Urothelium cell line (cell line): ENCODE data around the gene SLC8A1.

ENCODE experiments used
- DNase-seq: peaks from one replicate; pipeline ENCODE4 v3.0.0; 2011; ENCODE audit warnings: low spot score, mixed read lengths
- FAIRE-seq: peaks from 2 replicates; lab custom pipeline; 2011; peaks lifted over from hg19 to GRCh38; lab: Jason Lieb, UNC

Gene SLC8A1

DNA sequence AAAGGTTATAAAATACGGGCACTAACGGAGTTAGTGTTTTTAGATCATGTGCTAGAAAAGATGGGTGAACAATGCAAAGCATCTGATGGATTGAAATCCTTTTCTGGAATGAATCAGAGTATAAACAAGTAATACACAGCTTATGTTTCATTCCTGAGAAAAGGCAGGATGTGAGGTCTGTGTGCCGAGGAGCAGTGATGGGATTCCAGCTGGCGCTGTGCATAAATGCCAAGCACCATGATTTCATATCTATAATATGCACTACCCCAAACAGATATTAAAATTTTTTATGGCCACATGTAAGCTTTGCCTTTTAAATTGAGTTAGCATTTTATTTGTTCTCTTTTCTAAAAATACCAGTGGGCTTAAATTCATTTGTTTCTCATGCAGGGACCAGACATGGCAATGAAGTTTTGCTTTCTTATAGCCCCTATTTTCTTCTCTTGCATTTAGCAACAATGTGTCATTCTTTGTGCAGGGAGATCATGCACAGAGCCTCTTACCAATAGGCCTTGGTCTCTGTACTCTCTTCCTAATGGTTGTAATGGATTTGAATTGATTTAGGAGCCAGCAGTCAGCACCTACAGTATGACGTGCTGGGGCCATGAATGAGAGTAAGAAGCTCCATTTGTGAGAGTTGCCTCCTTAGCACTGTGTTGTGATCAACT lies 323.9 kb downstream of the SLC8A1 start:
- FAIRE-seq, result no peak
- no peak for DNase-seq

GRCh38 chr2:40127146-40127545 lies 324.7 kb downstream of the SLC8A1 start:
- DNase-seq (no peak), FAIRE-seq (no peak)

- DNase-seq, result no peak
- FAIRE-seq, result no peak
Measured at GRCh38 chr2:40126006-40126405, 325.9 kb downstream of the SLC8A1 start.

DNA sequence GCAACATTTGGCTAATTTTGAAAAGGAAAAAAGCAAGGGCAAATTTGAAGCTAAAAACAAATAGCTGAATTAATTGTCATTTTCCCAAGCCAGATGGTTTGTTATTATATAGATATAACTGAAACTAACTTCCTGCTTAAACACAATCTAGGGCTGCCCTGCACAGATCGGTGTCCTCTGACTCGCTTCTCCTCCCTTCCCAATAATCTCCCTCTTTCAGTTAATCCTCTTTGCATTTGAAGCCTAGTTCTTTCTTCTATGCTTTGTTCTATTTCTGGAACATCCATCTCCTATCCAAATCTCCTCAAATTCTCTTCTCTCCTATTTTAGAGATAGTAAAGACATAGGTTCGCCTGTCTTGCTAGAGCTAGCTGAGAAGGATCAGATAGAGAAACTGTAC lies 328.1 kb downstream of the SLC8A1 start:
- no peak for FAIRE-seq
- DNase-seq, result no peak

DNA sequence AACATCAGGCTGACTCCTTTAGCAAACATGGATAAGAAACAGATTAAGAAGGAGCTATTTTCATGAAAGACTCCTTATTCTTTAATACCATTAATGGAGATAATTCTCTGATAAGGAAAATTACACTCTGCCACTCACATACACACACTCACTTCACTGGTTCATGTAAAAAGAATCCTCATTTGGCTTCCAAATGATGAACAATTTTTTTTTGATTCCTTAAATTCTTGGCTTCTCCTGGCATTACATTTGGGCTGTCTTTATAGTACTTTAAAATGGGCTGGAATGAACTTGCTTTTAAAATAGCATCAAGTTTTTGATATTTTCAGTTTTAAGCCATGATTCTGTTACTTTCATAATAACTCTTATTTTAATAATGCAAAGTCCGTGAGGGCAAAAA lies 328.6 kb downstream of the SLC8A1 start:
- no peak for DNase-seq
- no peak for FAIRE-seq

DNA sequence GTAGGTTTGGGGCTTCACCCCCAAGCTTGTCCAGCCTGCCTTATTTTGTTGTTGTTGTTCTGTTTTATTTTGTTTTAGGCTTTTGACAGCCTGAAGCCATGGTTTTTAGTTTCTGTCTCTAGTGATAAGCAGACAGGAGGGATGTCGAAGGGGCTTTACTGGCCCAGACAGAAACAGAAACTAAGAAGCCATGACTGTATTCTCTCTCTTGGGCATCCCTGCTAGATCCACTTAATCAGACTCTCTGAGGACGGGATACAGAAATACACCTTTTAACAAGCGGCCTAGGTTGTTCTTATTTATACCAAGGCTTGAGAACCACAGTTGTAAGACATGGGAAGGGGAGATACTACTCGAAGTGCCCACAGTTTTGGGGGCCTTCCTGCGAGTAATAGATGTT lies 330.9 kb downstream of the SLC8A1 start:
- FAIRE-seq (no peak), DNase-seq (no peak)

DNA sequence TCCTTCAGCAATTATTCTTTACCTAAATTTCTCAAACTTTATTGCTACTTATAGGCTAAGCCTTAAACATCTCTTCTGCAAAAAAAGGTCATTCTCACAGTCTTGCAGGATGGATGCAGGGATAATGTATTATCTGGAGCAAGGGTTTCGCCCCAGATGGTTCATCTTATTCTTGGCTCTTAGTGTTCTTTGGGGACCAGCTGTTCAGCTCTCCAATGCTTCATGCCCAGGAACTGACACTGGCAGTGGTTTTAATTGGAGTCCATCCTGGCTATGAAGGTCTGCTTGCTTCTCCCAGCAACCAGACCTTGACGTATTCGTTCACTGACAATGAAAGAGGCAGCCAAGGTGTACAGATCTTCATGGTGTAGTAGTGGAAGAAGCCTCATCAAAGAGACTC lies 331.9 kb downstream of the SLC8A1 start:
- FAIRE-seq, result no peak

DNA sequence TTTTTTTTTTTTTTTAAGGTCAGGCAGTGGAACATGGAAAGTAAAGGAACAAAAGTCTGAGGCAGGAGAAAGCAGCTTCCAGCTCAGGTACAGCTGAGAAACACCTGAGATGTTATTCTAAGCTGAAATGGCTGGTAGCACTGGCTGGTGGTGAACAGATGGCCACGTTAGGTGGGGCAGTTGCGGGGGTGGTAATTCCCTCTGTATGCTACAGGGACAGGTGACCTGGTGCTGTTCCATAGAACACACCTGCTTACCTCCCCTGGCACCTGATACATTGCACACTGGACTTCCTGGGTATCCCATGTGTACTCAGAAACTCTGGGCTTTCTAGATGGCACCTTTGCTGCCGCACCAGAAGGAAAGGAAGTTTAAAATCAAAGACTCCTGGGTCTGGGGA lies 333.3 kb downstream of the SLC8A1 start:
- FAIRE-seq, result no peak
- DNase-seq, result no peak

More for the DNA sequence above, 331.9 kb downstream of the SLC8A1 start:
- no peak for DNase-seq

DNA sequence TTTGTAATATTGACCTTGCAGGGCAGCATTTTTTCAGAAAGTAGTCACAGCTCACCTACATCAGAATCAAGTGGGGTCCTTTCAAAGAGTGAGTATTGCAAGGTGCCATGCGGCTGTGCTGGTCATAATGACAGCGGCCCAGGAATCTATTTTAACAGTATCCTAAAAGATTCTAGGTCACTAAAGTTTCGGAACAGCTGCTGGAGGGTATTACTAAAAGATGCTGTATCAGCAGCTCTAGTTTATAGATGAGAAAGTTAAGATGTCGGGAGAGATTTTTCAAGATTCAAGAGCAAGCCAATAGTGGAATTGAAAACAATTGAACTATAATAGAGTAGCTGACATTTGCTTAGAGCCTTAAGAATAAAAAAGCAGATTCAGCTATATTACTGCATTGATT lies 336.0 kb downstream of the SLC8A1 start:
- no peak for FAIRE-seq
- no peak for DNase-seq

GRCh38 chr2:40115348-40115747 lies 336.5 kb downstream of the SLC8A1 start:
- no peak for DNase-seq
- FAIRE-seq, result no peak

DNA sequence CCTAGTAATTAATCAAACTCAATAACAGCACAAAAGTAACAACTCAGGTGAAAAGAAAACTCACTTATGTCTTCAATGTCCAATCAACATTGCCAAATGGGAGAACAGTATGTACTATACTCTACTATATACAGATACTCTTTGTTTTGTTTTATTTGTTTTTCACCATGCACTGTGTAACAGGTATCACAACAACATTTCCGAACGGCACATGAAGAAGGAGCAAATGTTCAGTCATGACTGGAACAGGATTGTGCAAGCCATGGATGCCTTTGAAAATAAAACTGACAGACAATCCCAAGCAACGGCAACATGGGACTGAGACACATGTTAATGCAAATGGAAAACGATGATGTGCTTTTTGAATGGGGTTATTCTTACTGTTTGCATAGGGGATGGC lies 337.9 kb downstream of the SLC8A1 start:
- FAIRE-seq (no peak), DNase-seq (no peak)

DNA sequence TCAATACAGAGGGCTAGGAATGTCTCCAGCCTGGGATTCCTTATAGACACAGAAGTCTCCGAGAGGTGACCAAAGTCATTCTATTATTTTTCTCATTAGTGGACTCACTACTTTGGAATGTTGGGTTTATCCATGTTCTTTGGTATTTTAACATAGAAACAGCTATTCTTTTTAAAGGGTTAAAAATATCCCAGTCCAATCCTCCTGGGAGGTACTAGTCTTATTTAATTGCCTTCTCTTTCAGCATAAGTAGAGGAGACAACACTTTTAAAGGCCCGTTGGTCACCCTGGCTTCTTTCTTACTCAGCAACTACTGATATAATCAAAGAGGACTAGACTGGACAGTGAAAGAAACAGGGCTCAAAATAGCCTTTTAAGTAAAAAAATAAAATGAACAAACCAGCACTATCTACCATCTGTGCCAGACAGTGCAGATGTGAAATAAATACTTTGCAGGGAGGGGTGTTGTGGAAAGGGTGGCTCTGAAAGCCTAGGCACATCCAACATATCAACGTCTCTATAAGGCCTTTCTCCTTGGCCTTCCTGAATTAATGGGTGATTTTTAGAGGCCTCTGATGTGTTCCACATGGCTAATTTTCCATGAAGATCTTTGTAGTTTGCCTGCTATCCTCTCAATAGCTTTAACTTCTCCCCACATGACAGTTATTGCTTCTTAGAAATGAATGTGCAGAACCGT lies 338.5 kb downstream of the SLC8A1 start:
- DNase-seq, result peak; percentile 10
- no peak for FAIRE-seq

- DNase-seq (no peak), FAIRE-seq (no peak)
Measured at GRCh38 chr2:40109381-40109780, 342.5 kb downstream of the SLC8A1 start.

GRCh38 chr2:40108851-40109250 lies 343.0 kb downstream of the SLC8A1 start:
- DNase-seq (no peak), FAIRE-seq (no peak)

- FAIRE-seq (no peak), DNase-seq (no peak)
Measured at GRCh38 chr2:40106061-40106460, 345.8 kb downstream of the SLC8A1 start.

- DNase-seq, result no peak
- FAIRE-seq, result peak; percentile 78
Measured at GRCh38 chr2:40105593-40105992, 346.3 kb downstream of the SLC8A1 start.

DNA sequence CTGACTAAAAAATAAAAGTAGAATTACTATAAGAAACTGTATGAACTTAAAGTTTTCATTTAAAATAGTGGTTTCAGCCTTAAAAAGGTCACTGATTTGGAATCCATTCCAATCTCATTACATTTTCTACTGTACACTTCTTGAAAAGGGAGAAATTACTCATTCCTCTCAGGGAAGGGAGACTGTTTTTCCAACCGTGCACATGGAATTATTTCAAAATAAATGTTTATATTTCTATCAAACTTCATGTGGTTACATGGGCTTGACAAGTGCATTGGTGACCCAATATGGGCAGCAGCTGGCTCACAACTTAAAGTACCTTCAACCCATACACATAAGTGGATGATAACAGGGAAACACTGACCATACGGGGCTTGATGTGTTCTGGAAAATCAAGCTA lies 348.3 kb downstream of the SLC8A1 start:
- no peak for DNase-seq
- FAIRE-seq, result no peak

GRCh38 chr2:40103163-40103562 lies 348.7 kb downstream of the SLC8A1 start:
- no peak for FAIRE-seq
- no peak for DNase-seq

DNA sequence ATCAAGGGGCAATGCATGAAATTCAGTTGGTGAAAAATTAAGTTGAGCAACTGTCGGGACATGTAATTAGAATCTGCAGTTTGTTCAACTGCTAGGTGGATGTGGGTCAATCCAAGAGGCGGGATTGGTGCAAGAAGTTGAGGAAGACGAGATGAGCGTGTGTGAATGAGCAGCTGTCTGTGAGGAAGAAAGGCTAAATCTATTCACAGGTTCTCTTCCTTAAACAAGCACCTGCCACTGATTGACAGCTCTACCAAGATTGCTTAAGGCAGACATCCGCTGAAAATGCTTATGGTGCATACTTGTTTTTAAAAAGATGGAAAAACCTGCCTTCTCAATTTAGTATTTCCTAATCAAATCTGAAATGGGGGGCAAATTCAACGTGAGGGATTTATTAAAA lies 349.4 kb downstream of the SLC8A1 start:
- no peak for DNase-seq
- FAIRE-seq, result no peak

DNA sequence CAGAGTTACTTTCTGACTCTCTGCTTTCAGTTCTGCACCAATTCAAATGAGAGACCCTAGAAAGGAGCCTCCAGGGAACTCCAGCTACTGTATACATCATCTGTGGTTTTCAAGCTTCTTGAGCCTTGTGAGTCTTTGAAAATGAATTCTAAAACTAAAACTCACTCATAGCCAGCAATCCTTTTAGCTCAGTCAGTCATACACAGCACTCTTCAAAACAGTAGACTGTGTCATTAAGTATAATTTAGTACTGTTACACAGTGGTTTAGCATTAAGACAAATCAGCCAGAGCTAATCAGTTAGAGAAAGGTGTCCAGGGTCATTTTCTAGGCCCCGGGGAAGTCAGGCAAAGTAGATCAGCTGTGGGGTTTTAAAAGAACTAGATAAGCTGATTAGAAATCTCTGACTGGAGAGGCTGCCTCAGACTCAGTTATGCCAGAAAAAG lies 350.7 kb downstream of the SLC8A1 start:
- DNase-seq (no peak), FAIRE-seq (no peak)

- DNase-seq (no peak), FAIRE-seq (no peak)
Measured at GRCh38 chr2:40100676-40101075, 351.2 kb downstream of the SLC8A1 start.

- no peak for DNase-seq
- no peak for FAIRE-seq
Measured at GRCh38 chr2:40098786-40099470, 353.0 kb downstream of the SLC8A1 start.
